ENCODE measurements around the gene IPO11.
A peak's percentile ranks its signal among the peaks of the same experiment; 100 is the strongest.

Gene IPO11

GRCh38 chr5:62412549-62413329 lies at the start of gene IPO11:
Gene IPO11 (plus strand): TSS chr5:62412763. CDS start chr5:62437280, 24,517 bp downstream.
- peak; percentile 97 to 99 for DNase-seq (ENCODE audit: low read depth in 2 of 2)

GRCh38 chr5:62369039-62369438 lies 43.5 kb upstream of the IPO11 start:
- DNase-seq (ENCODE audit: low read depth in 2 of 2), result no peak

GRCh38 chr5:62371409-62371808 lies 41.2 kb upstream of the IPO11 start:
- no peak for DNase-seq (ENCODE audit: low read depth in 2 of 2)

- DNase-seq (ENCODE audit: low read depth in 2 of 2), result no peak
These were observed 40.0 kb upstream of the IPO11 start for GRCh38 chr5:62372600-62372999.

- DNase-seq (ENCODE audit: low read depth in 2 of 2), result no peak
These were observed 39.2 kb upstream of the IPO11 start for GRCh38 chr5:62373382-62373781.

- no peak for DNase-seq (ENCODE audit: low read depth in 2 of 2)
These were observed 38.5 kb upstream of the IPO11 start for GRCh38 chr5:62374090-62374489.

GRCh38 chr5:62375627-62376026 lies 36.9 kb upstream of the IPO11 start:
- DNase-seq (ENCODE audit: low read depth in 2 of 2), result no peak

GRCh38 chr5:62376064-62376463 lies 36.5 kb upstream of the IPO11 start:
- no peak for DNase-seq (ENCODE audit: low read depth in 2 of 2)

- no peak for DNase-seq (ENCODE audit: low read depth in 2 of 2)
These were observed 27.4 kb upstream of the IPO11 start for GRCh38 chr5:62385131-62385530.

GRCh38 chr5:62385816-62386400 lies 26.7 kb upstream of the IPO11 start:
- DNase-seq (ENCODE audit: low read depth in 2 of 2), result no peak

GRCh38 chr5:62386824-62387223 lies 25.7 kb upstream of the IPO11 start:
- no peak for DNase-seq (ENCODE audit: low read depth in 2 of 2)

GRCh38 chr5:62395210-62395950 lies 17.2 kb upstream of the IPO11 start:
- DNase-seq (ENCODE audit: low read depth in 2 of 2), result no peak

GRCh38 chr5:62403411-62404250 lies 8.9 kb upstream of the IPO11 start, which contains the start of gene DIMT1:
Gene DIMT1 (minus strand): TSS chr5:62403905. CDS start chr5:62403772, 133 bp downstream.
- peak; percentile 87 to 90 for DNase-seq (ENCODE audit: low read depth in 2 of 2)

GRCh38 chr5:62413711-62414110 lies 1.1 kb downstream of the IPO11 start:
- no peak for DNase-seq (ENCODE audit: low read depth in 2 of 2)

GRCh38 chr5:62418462-62419076 lies 6.0 kb downstream of the IPO11 start:
- DNase-seq (ENCODE audit: low read depth in 2 of 2), result no peak

- DNase-seq (ENCODE audit: low read depth in 2 of 2), result no peak
These were observed 7.0 kb downstream of the IPO11 start for GRCh38 chr5:62419609-62420008.

GRCh38 chr5:62421414-62421813 lies 8.9 kb downstream of the IPO11 start:
- no peak for DNase-seq (ENCODE audit: low read depth in 2 of 2)

GRCh38 chr5:62424763-62425162 lies 12.2 kb downstream of the IPO11 start:
- DNase-seq (ENCODE audit: low read depth in 2 of 2), result no peak

- no peak for DNase-seq (ENCODE audit: low read depth in 2 of 2)
These were observed 19.4 kb downstream of the IPO11 start for GRCh38 chr5:62431735-62432620.

- no peak for DNase-seq (ENCODE audit: low read depth in 2 of 2)
These were observed 20.1 kb downstream of the IPO11 start for GRCh38 chr5:62432621-62433064.

Measured in activated CD8-positive, alpha-beta memory T cell treated with anti-CD3 and anti-CD28 coated beads for 4 hours (primary cell).